ENCODE results near the gene TACR2.

The TACR2 gene

DNA sequence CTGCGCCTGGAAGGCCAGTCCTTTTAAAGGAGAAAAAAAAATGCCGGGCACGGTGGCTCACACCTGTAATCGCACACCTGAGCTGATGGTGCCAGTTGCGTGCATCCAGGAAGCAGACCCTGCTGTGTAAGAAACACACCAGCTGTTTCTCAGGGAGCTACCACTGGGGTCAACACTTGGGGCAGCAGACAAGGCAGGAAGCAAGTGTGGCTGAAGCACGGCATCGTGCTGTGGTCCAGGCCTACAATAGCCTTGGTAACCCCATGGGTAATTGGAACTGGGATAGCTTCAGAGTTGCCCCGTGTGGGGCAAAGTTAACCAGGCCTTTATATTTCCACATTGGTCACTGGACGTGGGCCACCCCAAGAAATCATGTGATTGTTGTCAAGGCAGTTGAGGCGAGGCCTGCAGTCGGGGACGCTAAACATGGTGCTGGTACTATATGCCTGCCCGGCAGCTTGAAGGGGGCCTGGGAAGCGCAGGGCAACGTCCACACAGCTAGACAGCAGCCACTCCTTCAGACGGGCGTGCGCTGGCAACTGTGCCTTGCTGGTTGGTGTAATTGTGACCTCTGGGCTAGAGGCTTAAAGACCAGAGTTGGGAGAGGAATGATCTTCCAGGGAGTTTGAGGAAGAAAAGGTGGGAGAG is 2.5 kb upstream of the TACR2 start:
- DNase-seq (ENCODE audit: low read depth): no peak

DNA sequence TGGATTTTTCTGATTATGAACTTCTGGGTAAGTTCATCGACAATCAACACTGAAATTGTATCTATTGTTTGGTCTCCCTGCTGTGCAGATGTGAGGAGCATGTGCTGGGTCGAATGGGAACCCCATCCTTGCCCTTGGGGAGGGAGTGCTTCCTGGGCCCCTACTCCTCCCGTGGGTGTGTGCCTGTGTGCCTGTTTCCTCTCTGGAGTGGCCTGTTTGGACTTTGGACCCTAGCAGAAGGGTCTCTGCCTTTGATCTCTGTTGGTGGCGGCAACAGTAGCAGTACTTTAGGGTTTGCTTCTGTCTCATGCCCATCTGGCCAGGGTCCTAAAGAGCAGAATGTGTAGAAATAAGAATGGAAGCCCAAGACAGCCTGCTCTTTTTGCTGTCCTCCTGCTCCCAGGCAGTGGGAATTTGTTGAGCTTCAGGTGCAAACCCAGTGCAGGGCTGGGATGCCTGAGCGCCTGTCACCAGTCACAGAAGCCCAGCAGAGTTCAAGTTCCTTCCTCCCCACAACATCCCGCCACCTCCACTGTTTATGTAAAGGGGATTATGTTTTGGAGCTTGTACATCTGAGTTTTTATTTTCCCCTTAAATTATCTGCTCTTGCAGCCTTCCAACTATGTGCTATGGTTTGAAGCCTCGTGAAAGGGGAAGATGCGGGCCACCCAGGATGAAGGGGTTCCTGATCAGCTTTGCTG is 1.5 kb upstream of the TACR2 start:
- DNase-seq (ENCODE audit: low read depth): no peak

DNA sequence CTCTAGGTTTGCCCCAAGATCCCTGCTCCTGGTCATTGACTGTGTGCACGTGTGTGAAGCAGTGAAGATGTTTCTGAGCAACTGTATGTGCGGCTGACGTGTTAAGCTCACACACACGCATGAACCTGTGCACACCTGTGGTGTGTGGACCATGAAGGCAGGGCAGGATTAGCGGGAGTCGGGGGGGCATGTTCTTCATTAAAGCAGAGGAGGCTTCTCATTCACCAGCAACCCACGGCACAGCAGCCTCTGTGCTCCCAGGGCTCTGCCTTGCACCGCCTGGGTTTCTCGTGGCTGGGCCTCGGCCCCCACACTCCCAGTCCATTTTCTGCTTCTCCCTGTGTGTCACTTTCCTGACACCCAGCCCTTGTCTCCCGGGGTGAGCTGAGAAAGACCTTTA is 824 bp upstream of the TACR2 start:
- DNase-seq (ENCODE audit: low read depth): no peak

DNA sequence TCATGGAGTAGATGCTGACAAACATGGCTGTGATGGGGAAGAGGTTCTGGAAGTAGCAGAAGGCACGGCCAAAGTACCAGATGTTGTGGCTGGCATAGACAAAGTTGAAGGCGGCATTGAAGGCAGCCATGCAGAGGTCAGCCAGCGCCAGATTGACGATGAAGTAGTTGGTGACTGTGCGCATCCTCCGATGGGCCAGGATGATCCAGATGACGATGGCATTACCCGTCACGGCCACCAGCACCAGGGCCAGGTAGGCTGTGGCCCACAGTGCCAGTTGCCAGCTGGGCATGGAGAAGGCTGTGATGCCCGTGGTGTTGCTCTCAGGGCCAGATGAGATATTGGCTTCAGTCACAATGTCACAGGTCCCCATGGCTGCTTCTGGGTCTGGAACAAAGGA is 767 bp downstream of the TACR2 start:
- DNase-seq (ENCODE audit: low read depth): no peak

DNA sequence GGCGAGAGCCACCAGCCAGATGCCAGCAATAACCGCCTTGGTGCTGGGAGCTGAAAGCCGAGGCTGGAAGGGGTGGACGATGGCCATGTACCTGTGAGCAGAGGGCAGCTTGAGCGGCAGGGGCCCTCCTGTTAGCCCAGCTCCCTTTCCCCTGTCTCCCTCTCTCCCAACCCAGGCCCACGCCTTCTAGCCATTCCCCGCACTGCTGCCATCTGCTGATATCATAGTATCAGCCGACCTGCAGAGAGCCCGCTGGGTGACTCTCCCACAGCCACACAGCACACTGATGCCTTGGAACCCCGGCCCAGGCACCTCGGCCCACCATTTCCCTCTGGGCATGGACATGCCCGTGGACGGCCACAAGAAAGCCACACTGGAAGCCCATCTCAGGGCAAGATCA is 1.7 kb downstream of the TACR2 start:
- DNase-seq (ENCODE audit: low read depth): no peak

DNA sequence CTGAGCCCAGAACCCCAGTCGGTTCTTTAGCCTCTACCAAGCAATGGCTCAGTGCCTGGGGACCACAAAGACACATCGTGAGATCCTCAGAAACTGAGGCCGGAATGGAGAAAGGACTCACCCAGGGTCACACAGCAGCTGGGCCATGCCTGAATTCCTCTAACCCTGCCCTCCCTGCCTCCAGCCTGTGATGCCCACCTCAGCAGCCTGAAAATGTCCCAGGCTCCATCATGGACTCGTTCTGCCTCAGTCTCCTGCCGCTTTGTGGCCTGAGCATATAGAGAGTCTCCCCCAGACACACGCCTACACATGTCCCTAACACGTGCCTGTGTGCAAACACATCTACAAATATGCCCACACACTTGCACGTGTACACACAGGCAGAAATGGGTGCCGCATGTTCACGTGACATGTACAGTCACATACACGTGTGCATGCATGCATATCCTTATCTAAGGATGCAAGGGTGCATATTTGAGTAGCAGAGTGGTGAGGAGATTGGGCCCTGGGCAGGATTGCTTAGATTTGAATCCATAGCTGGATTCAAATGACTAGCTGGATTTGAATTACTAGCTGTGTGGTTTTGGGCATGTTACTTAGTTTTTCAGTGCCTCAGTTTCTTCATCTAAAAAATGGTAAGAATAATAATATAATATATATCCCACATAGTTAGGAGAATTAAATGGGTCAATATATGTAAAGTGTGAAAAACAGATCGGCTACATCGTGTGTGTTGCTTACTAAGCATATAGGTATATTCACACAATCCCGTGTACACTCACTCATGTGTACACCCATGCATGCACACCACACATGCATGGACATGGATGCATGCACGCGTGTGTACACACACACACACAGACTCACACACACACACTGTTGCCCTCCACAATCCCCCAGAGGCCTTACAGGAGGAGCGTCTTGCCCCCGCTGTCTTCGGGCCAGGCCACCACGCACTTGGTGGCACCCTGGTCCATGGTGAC is 2.4 kb downstream of the TACR2 start:
- DNase-seq (ENCODE audit: low read depth): no peak

DNA sequence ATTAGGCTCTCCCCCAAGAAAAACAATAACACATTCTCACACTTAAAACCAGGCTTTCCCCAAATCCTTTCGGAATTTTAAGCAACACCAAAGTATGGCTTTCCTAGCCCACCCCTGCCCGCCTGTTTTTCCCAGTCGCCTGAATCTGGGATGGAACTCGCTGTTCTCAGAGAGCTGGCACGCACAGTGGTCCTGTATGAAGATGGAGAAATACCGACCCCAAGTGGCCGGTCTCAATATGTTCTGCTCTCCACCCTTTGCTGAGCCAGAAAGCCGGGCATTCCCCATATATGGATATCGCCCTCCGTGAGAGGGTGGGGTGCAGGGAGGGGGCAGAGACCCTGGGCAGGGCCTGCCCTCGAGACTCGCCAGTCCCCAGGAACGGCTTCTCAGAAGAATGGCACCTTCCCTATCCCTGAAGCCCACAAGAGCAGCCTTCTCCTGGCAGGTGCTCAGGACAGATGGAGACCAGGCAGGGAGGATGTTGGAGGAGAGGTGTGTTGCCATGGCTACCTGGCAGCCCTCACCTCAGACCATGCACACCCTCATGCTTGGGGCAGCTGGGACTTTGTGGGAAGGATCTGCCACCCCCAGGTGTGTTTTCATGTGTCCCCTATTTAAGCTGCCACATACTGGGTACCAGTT is 3.4 kb downstream of the TACR2 start:
- DNase-seq (ENCODE audit: low read depth): no peak

DNA sequence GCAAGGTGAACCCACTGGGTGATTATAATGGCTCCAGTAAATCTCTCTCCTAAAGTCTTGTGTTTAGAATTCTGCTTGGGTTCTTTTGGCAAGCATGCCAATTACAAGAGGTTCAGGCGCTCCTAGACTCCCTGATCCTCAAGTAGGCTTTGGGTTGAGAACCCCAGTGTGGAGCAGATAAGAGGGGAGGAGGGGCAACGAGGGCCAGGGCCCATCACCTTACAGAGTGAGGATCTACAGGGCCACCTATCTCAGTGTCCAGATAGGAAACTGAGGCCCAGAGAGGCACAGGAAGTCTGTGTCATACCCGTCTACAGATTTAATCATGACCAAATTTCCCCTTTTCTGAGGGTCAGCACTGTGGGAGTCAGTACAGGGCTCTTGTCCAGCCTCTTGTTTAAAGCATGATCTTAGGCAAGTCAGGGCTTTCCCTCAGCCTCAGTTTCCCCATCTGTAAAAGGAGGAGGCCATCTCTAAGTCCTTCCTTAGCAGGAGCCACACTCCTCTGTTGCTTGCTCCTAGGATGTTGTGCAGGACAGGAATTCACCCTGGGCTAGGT is 4.4 kb downstream of the TACR2 start:
- no peak for DNase-seq (ENCODE audit: low read depth)

DNA sequence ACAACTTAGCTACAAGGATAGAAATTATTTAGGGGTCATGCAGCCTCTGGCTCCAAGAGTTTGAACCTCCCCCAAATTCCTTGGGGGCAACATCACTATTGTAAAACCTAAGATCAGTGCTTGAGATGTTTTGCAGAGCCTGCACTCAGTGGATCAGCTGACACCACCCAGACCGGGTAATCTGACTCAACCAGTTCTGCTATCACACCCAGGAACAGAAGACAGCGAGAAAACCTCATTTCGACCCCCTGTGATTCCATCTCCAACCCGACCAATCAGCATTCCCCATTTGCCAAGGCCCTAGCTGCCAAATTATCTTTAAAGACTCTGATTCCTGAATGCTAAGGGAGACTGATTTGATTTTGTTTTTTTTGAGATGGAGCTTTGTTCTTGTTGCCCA is 5.2 kb downstream of the TACR2 start:
- no peak for DNase-seq (ENCODE audit: low read depth)

DNA sequence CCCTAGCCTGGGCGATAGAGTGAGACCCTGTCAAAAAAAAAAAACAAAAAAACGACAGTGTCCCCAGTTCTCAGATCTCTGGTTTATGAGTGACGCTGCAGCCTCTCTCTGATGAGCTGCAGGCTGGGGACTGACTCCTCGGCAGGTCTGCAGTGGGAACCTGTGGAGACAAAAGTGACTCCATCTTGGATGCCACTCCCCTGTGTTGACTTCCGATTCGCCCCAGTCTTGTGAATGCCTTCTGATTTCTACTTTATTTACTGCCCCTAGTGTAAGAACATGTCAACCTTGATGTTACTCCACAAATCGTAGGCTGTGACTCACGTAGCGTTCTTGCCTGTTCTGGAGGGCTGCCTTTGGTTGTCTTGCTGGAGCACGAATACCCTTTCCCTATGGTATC is 6.2 kb downstream of the TACR2 start:
- no peak for DNase-seq (ENCODE audit: low read depth)

DNA sequence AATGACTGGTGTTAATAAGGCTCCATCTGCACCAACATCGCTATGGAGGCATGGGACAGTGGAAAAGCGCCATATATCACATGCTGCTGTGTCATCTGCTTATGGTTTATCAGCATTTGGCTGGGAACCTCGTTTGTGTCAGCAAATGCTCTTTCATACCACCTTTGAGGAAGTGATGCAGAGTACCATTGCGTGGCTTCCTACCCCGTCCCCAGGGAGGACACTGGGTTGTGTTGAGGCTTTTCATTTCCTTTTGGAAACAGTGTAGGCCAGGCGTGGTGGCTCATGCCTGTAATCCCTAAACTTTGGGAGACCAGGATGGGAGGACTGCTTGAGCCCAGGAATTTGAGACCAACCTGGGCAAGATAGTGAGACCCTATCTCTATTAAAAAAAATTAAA is 6.8 kb downstream of the TACR2 start:
- DNase-seq (ENCODE audit: low read depth): no peak

DNA sequence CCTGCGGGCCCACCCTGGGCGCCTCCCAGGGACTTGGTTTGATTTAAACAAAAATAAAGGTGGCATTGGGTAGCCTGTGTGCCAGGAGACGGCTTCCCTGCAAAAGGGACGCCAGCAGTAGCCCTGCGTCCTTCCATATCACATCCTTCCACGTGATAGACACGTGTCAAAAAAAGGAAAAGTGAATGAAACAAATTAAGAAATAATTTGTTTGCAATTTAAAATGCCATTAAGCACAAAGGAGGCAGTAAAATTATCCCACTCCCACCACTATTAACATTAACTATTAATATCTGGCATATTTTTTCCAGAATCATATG is 7.6 kb downstream of the TACR2 start:
- DNase-seq (ENCODE audit: low read depth): no peak

DNA sequence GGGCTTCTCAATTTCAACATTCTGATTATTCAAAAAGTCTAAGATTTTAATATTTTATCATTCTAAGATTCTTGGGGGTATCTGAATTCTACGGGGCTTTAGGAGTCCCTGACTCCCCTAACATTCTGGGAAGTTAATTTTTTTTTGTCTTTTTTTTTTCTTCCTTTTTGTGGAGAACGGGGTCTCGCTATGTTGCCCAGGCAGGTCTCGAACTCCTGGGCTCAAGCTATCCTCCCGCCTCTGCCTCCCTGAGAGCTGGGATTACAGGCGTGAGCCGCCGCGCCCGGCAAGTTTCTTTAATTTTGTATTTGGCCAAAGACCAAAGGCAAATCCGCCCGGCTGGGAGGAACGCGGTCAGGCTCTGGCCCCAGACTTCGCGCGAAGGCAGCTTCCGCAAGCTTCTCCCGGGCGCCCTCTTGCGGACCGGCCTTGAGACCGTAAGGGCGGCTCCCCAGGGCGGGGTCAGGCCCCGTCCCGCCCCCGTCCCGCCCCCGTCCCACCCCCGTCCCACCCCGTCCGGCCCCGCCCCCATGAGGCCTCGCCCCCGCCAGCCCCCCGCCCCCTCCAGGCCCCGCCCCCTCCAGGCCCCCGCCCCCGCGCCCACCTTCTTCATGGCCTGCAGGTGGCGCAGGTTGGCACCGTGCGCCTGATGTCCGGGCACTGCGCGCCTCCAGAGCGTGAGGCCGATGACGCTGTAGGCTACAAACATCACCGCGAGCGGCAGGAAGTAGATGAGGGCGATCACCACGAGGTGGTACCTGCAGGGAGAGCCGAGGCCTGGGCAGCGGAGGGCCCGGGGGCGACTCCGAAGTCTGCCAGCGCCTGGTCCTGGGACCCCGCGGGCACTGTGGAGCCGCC is 8.2 kb downstream of the TACR2 start:
- peak; percentile 86 for DNase-seq (ENCODE audit: low read depth)

DNA sequence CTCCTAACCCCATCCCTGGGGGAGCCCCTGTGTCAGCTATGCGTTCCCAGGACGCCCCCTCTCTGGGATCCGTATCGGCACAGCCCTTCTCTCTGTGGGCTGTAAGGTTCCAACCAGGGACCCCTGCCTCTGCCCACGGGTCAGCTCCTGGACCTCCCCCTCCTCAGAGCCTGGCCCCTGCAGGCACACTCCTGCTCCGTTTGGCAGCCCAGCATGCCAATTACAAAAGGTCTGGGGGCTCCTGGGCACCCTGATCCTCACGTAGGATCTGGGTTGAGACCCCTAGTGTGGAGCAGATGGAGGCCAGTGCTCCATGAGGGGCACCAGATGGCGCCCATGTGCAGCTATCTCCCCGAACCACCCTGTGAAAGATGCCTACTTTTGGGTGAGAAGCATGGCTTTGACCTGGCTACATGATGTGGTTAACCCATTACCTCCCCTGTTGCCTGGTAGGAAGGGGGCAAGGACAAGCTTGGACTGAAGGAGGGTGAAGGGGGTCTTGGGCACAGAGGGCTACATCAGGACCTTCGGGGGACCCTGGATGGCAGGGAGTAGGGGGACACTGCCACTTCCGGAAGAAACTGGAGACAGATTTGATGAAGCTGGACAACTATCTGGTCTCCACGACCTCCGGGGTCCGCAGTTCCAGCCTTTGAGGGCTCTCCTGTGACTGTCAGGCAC is 9.0 kb downstream of the TACR2 start:
- no peak for DNase-seq (ENCODE audit: low read depth)

DNA sequence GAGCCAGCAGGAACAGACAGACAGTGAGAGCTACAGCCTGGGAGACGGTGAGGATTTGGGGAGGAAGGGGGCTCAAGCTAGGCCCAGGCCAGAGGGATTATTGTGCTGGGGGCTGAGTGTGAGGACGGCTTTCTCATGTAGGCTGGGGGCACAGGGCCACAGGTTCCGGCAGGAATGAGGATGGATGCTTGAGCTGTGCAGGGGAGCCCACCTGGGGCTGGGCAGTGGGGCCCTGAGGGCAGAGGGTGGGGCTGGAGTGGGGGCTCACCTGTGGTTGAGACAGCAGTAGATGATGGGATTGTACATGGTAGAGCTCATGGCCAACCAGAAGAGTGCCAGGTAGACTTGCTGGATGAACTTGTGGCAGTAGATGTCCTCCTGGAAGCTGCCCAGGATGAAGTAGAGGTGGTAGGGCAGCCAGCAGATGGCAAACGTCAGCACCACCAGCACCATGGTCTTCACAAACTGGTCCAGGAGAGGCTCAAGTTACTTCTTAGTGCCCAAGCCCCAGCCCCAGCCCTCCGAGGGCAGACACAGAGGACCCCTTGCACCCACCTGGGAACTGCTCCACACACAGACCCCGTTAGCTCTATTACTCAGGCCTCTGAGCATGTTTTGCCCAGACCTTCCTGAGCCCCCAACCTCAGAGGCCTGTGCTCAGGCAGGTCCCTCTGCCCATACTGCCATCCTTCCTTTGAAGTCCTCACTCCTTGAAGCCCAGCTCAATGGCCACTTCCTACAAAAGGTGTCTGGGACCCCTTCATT is 9.7 kb downstream of the TACR2 start:
- DNase-seq (ENCODE audit: low read depth): no peak

DNA sequence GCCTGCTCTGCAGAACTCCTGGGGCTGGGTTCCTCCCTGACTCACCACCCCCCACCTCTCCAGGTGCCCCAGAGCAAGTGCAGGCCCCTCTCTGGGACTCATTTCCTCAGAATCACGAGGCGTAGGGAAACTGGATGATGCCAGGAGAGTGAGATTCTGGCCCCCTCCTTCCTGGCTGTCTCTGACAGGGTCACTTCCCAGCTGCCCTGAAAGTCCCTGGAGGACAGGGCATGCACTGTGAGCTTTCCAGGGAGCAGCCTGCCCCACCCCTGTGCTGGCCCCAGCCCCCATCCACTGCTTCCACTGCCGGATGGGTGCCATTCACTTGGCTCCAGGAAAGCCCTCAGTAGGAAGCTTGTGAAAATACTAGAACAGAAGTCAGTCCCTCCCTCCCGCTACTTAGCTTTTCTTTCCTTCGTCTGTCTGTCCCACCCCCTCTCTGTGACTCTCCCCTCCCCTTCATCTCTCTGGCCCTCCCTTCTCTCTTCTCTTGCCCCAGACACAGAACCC is 10.4 kb downstream of the TACR2 start:
- no peak for DNase-seq (ENCODE audit: low read depth)

DNA sequence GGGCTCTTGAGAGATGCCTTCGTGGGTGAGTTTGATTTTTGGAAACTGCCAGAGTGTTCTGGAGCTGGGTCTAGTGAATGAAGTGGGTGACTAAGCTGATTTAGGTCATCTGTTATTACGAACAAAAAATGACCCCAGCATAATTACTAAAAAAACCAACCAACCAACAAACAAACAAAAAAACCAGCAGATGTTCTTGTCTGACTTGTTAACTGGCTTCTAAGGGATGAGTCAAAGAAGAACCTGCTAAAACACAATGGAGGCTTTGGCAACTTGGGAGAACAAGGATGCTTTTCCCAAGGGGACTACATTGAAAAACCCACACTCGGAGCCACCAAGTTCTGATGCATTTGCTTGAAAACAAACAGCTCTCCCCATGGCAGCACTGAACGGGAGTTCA is 11.5 kb downstream of the TACR2 start:
- DNase-seq (ENCODE audit: low read depth): no peak

DNA sequence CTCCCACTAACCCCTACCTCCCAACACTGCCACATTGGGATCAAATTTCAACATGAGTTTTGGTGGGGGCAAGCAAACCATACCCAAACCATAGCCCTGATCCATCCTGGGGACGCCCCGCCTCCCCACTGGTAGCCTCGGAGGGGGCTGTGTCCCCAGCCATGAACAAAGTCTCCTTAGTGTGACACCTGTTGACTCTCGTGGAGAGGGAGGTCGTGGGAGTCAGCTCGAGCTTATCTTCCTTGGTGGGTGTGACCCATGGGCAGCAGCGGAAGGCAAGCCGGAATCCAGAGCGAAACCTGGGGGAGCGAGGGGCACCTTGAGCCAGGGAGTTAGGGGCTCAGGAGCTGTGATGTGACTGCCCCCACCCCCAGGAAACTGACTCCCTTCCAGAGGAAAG is 11.9 kb downstream of the TACR2 start:
- no peak for DNase-seq (ENCODE audit: low read depth)

DNA sequence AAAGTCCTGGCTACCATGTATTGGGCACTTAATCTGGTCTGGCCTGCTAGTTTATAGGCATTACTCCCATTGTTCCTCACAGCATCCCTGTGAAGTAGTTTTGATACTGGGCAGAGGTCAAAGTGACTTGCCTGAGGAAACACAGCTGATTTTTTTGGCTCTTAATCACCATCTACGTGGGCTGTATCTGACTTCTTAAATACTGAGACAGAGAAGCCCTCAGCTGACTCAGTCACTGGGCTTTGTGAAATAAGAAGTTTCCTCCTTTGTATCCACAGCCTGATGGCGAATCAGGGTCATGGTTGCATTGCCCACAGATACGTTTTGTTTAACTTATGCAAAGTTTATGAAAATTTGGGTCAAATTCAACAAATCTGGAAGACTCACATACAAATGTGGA is 13.2 kb downstream of the TACR2 start:
- no peak for DNase-seq (ENCODE audit: low read depth)

DNA sequence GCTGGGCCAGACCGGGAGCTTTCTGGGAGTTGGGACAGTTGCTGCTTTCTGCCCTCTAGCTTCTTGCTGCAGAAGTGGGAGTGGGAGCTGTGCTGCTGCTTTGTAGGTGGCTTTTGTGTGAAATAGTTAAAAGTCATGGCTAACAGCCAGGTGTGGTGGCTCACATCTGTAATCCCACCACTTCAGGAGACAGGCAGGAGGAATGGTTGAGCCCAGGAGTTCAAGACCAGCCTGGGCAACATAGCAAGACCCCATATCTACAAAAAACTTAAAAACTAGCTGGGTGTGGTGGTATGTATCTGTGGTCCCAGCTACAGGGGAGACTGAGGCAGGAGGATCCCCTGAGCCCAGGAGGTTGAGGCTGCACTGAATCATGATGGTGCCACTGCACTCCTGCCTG is 13.7 kb downstream of the TACR2 start:
- DNase-seq (ENCODE audit: low read depth): no peak
